ENCODE results near the gene SYT13. TPM values are rescaled to one million over a fixed set of nuclear protein-coding genes. Genes with fewer than 3 reads are reported as not detected.

Gene SYT13
- total and polyA plus RNA-seq, 2 of the 4 experiments (the other 2 are of a cell fraction): not detected

DNA sequence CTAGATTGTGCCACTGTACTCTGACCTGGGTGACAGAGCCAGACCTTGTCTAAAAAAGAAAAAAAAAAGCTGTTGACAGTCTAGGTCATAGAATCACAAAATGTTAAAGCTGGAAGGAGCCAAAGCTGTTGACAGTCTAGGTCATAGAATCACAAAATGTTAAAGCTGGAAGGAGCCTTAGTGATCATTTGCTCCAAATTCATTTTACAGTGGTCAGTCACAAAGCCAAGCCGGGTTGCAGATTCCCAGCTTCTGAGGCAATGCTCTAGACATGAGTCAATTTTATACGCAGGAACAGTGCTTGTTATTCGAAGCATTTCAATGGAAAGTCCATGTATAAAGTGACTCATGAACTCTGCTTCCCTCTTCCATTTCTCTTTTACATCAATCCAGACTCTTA lies 47.4 kb downstream of the SYT13 start:
- no peaks in the 10 kb centered on the region for H4K20me1 ChIP-seq (ENCODE audit: insufficient read depth, low read length)
- H3K9me3 ChIP-seq (ENCODE audit: control insufficient read depth, insufficient read depth, low read length): no peaks in the 10 kb centered on the region
- dilution Hi-C loops (cut with HindIII; ENCODE audit: low sequenced_read_pairs, unreplicated experiment) (no loop called here), in situ Hi-C loops (cut with MboI; ENCODE audit: low sequenced_read_pairs) (no loop called here), intact Hi-C loops (cut with micrococcal nuclease) (no loop called here)
- H2AK9ac ChIP-seq (replicated peaks; ENCODE audit: low read depth, low read length, poor library complexity): no peak overlapping the region
- no peak overlapping the region for H3K27ac ChIP-seq (ENCODE audit: insufficient read depth, low read length)
- no peak overlapping the region for H4K8ac ChIP-seq (ENCODE audit: low read depth in 2 of 2, low read length in 2 of 2)
- H3K9me1 ChIP-seq (ENCODE audit: insufficient read depth, low read length): no peaks in the 10 kb centered on the region
- no peak overlapping the region for H2BK120ac ChIP-seq (ENCODE audit: low read depth, low read length)
- no peak overlapping the region for H3K56ac ChIP-seq (ENCODE audit: extremely low read depth, insufficient read depth, low read length)
- no peak overlapping the region for H3K9ac ChIP-seq (ENCODE audit: low read depth, low read length)
- no peak overlapping the region for H2AFZ ChIP-seq (replicated peaks; ENCODE audit: low read length, poor library complexity)
- H3K14ac ChIP-seq (replicated peaks; ENCODE audit: low read depth, low read length): no peak overlapping the region
- H3K27me3 ChIP-seq (ENCODE audit: control insufficient read depth, insufficient read depth, low read length): peaks cover 15% of the 10 kb centered on the region
- ChIA-PET CTCF (interaction anchor here (0.6 to 1.1 kb wide), 2 partner anchors 9 to 13 kb away, joined by 3 to 4 read pairs; no protein-coding TSS in a partner anchor), POLR2A (ENCODE audit: unreplicated experiment) (no interaction called here)
- no peaks in the 10 kb centered on the region for H3K79me1 ChIP-seq (ENCODE audit: low read depth in 1 of 2, low read length in 2 of 2)
- H3K4me1 ChIP-seq (ENCODE audit: control insufficient read depth, insufficient read depth, low read length): no peaks in the 10 kb centered on the region
- 16% methylated on average over 2 of the region's 3 CpGs; no CpG with 5 or more reads in 1 of the 2 experiments for WGBS, 2 experiments (ENCODE audit: extremely low coverage in 2 of 2, insufficient read length in 1 of 2)
- no peak overlapping the region for H2BK20ac ChIP-seq (ENCODE audit: low read depth, low read length)
- TF ChIP-seq FOS (IDR thresholded peaks at IDR 0.05; ENCODE audit: low read depth, low read length): peak; percentile 59
- TF ChIP-seq CHD1 (IDR thresholded peaks at IDR 0.05; ENCODE audit: low read depth, low read length): no peak
- TF ChIP-seq CEBPB (IDR thresholded peaks at IDR 0.05; ENCODE audit: low read depth, low read length): peak; percentile 70
- H2BK15ac ChIP-seq (ENCODE audit: low read depth, low read length): no peak overlapping the region
- no peak overlapping the region for H2AK5ac ChIP-seq (ENCODE audit: low read depth, low read length)
- BruUV-seq (replicated peaks): no TSS peak
- no peak overlapping the region for H2BK5ac ChIP-seq (ENCODE audit: low read depth, low read length, poor library complexity, severe bottlenecking)
- no peaks in the 10 kb centered on the region for H3K36me3 ChIP-seq (ENCODE audit: control insufficient read depth, insufficient read depth, low read length)
- no peak overlapping the region for H3K18ac ChIP-seq (ENCODE audit: low read depth, low read length)
- no peak overlapping the region for H4K5ac ChIP-seq (ENCODE audit: low read depth, low read length)
- H3K23ac ChIP-seq (ENCODE audit: low read depth, low read length): no peak overlapping the region
- ATAC-seq (ENCODE audit: low read depth): peak; percentile 87
- no peak overlapping the region for H3K4me2 ChIP-seq (ENCODE audit: low read depth, low read length)
- no peak overlapping the region for H3K4ac ChIP-seq (ENCODE audit: low read depth, low read length)
- H3K4me3 ChIP-seq (ENCODE audit: insufficient read depth, low read depth, low read length): no peak overlapping the region
- no peak overlapping the region for H4K91ac ChIP-seq (ENCODE audit: insufficient read depth, low read depth, low read length)
- peak; percentile 84 for DNase-seq
